ENCODE results near the gene ANKRD33B. TPM values are rescaled to one million over a fixed set of nuclear protein-coding genes. Genes with fewer than 3 reads are reported as not detected.
A peak's percentile ranks its signal among the peaks of the same experiment; 100 is the strongest.

Gene ANKRD33B
- total RNA-seq, 3 donors from 2014 or later (not counting 1 experiment from before 2014, with no cell fraction given), result 2.4 to 4.3 (median 3.9) TPM

- no peak overlapping the region for H3K4me3 Mint-ChIP-seq
- TF ChIP-seq CTCF (IDR thresholded peaks at IDR 0.05), result no peak
- H3K27me3 ChIP-seq (ENCODE audit: control insufficient read depth, insufficient read depth, low read length), result no peaks in the 10 kb centered on the region
- no peaks in the 10 kb centered on the region for H3K9me3 ChIP-seq (ENCODE audit: control insufficient read depth, insufficient read depth, low read length)
- H3K36me3 ChIP-seq (ENCODE audit: control insufficient read depth, insufficient read depth, low read length), result no peaks in the 10 kb centered on the region
- ATAC-seq, result no peak
- H3K36me3 Mint-ChIP-seq, result no peaks in the 10 kb centered on the region
- H3K27ac Mint-ChIP-seq, result peak overlapping the region; percentile 85 to 92
- no peak overlapping the region for H3K4me3 ChIP-seq (ENCODE audit: low read length)
- no peaks in the 10 kb centered on the region for H3K27me3 Mint-ChIP-seq (ENCODE audit: low read depth in 2 of 2)
- DNase-seq, result no peak
- peaks cover 7% of the 10 kb centered on the region for H3K4me1 ChIP-seq (ENCODE audit: control insufficient read depth, insufficient read depth, low read length)
- peaks cover 24 to 30% of the 10 kb centered on the region in 2 donors for H3K4me1 Mint-ChIP-seq
- H3K9me3 Mint-ChIP-seq, result no peaks in the 10 kb centered on the region
- WGBS (ENCODE audit: insufficient coverage), result 93% methylated on average over 4 of the region's 4 CpGs
- H3K27ac ChIP-seq (ENCODE audit: low read length), result no peak overlapping the region
- intact Hi-C loops (cut with micrococcal nuclease), result loop anchor here (5.0 kb wide), 1 partner anchor 56 kb away; no protein-coding TSS in a partner anchor
Measured at GRCh38 chr5:10622810-10623209, 58.9 kb downstream of the ANKRD33B start.

GRCh38 chr5:10623305-10623910 is 59.5 kb downstream of the ANKRD33B start:
- no peaks in the 10 kb centered on the region for H3K36me3 Mint-ChIP-seq
- DNase-seq (no peak), ATAC-seq (no peak)
- H3K27ac ChIP-seq (ENCODE audit: low read length), result no peak overlapping the region
- no peaks in the 10 kb centered on the region for H3K27me3 Mint-ChIP-seq (ENCODE audit: low read depth in 2 of 2)
- H3K4me1 ChIP-seq (ENCODE audit: control insufficient read depth, insufficient read depth, low read length), result peaks cover 11% of the 10 kb centered on the region
- no peaks in the 10 kb centered on the region for H3K9me3 ChIP-seq (ENCODE audit: control insufficient read depth, insufficient read depth, low read length)
- peak overlapping the region in 1 of 2 donors; percentile 92 for H3K27ac Mint-ChIP-seq
- intact Hi-C loops (cut with micrococcal nuclease), result loop anchor here (5.0 kb wide), 1 partner anchor 56 kb away; no protein-coding TSS in a partner anchor
- H3K27me3 ChIP-seq (ENCODE audit: control insufficient read depth, insufficient read depth, low read length), result no peaks in the 10 kb centered on the region
- H3K36me3 ChIP-seq (ENCODE audit: control insufficient read depth, insufficient read depth, low read length), result no peaks in the 10 kb centered on the region
- H3K4me3 Mint-ChIP-seq, result no peak overlapping the region
- WGBS (ENCODE audit: insufficient coverage), result 93% methylated on average over 10 of the region's 10 CpGs
- TF ChIP-seq CTCF (IDR thresholded peaks at IDR 0.05), result no peak
- no peak overlapping the region for H3K4me3 ChIP-seq (ENCODE audit: low read length)
- H3K9me3 Mint-ChIP-seq, result no peaks in the 10 kb centered on the region
- H3K4me1 Mint-ChIP-seq, result peaks cover 27 to 31% of the 10 kb centered on the region in 2 donors

- ATAC-seq (no peak), DNase-seq (no peak)
- H3K27me3 Mint-ChIP-seq (ENCODE audit: low read depth in 2 of 2), result peaks cover 0 to 3% of the 10 kb centered on the region in 2 donors
- Histone ChIP-seq H3K27ac (ENCODE audit: low read length) (no peak overlapping the region), H3K9me3 (ENCODE audit: control insufficient read depth, insufficient read depth, low read length) (no peaks in the 10 kb centered on the region), H3K36me3 (ENCODE audit: control insufficient read depth, insufficient read depth, low read length) (no peaks in the 10 kb centered on the region), H3K4me1 (ENCODE audit: control insufficient read depth, insufficient read depth, low read length) (peaks cover 11% of the 10 kb centered on the region), H3K4me3 (ENCODE audit: low read length) (no peak overlapping the region), H3K27me3 (ENCODE audit: control insufficient read depth, insufficient read depth, low read length) (no peaks in the 10 kb centered on the region)
- intact Hi-C loops (cut with micrococcal nuclease), result loop anchor here (5.0 kb wide), 1 partner anchor 57 kb away; no protein-coding TSS in a partner anchor
- peak overlapping the region in 1 of 2 donors; percentile 46 for H3K27ac Mint-ChIP-seq
- H3K9me3 Mint-ChIP-seq, result no peaks in the 10 kb centered on the region
- no peak overlapping the region for H3K4me3 Mint-ChIP-seq
- 94% methylated on average over 11 of the region's 11 CpGs for WGBS (ENCODE audit: insufficient coverage)
- no peaks in the 10 kb centered on the region for H3K36me3 Mint-ChIP-seq
- H3K4me1 Mint-ChIP-seq, result peaks cover 27 to 31% of the 10 kb centered on the region in 2 donors
- TF ChIP-seq CTCF (IDR thresholded peaks at IDR 0.05), result no peak
Measured at GRCh38 chr5:10624206-10624605, 60.3 kb downstream of the ANKRD33B start.
